Activated T-cell treated with anti-CD3 and anti-CD28 coated beads for 1 hour (primary cell): ENCODE data around the gene CDT1.

Source experiments
- DNase-seq: peaks from one replicate; pipeline ENCODE4 v3.0.0-alpha.2; 2020; ENCODE audit warnings: low read depth

CDT1 gene

GRCh38 chr16:88803264-88803987 lies at the start of gene CDT1:
CDT1 (plus strand) TSS chr16:88803789; CDS start chr16:88803832, 43 bp downstream.
- peak; percentile 81 for DNase-seq

DNA sequence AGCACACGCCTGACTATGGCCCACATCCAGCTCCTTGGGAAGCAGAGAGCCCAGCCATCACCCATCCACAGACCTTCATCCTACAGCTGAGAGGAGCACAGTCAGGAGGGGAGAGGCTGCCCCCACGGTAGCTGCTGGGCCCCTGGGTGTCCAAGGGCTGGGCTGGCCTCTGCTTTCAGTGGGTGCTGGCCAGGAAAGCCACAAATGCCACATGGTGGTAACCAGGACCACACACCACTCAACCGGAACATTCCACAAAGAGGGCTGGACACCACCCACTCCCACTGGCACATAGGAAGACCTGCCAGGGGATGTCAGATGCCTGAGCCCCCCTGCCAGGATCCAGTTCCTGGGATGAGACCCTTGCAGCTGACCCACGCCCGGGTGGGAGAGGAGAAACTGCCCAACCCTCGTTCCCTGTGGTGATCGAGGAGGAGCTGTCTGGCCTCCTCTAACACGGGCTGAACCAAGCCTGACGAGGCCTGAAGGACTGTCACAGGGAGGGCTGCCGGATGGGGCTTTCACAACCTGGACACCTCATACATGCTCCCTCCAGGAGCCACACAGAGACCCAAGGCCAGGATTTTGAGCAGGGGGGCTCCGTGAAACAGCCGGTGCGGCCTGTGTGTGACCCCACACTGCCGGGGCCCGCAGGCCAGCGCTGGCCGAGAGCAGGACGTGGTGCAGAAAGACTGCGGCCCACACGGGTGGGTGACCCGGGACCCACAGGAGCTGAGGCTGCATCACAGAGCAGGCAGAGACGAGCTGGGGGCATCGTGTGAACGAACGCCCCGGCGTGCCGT lies 49.3 kb upstream of the CDT1 start:
- no peak for DNase-seq

GRCh38 chr16:88754912-88755744 lies 48.5 kb upstream of the CDT1 start:
- no peak for DNase-seq

- no peak for DNase-seq
These were observed 47.7 kb upstream of the CDT1 start for GRCh38 chr16:88755745-88756443.

GRCh38 chr16:88758227-88758943 lies 45.2 kb upstream of the CDT1 start:
- no peak for DNase-seq

- DNase-seq, result no peak
These were observed 44.7 kb upstream of the CDT1 start for GRCh38 chr16:88758944-88759244.

DNA sequence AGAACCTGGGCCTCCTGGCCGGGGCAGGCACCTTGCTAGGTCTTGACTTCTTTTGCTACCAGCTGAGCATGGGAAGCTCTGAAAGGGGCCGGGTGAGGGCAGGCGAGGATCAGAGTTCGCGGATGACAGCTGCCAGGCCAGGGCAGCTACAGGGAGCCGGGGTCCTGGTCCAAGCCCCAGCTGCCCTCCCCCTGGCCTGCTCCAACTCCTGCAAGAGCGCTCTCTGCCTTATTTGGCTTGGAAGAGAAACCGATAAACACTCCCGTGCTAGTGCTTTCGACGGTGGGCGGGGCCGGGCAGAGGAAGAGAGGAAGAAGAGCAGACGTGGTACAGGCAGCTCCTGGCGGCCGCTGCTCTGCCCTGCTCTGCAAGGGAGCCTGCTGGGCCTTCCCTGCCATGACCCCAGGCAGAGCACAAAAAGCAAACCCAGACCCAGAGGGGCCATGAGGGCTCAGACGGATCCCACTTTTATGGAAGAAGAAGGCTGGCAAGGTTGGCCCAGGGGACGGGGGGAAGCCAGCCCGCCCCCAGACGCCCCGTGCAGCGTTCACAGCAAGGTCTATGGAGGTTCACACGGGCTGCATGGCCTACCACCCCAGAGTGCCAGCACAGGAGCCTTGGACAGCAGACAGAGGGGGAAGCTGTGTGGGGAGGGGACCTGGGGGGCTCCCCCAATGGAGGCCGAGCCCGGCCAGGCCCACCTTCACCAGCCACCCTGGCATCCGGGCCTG lies 44.2 kb upstream of the CDT1 start:
- DNase-seq, result peak; percentile 49

DNA sequence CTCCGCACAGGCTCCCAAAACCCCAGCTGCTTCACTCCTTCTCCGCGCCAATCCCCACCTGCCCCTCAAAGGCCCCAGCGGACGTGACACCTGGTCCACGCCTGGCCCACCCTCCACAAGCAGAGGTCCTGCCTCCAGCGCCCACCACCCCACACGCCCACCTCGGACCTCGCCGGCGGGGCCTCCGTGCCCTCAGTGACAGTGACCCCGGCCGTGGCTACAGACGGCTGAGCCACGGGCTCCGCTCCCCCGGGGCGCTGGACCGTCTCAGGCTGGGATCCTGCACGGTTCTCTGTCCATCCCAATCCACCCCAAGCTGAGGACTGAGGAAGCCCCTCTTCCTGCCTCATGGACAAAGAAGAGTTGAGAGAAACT lies 43.6 kb upstream of the CDT1 start:
- DNase-seq, result no peak

DNA sequence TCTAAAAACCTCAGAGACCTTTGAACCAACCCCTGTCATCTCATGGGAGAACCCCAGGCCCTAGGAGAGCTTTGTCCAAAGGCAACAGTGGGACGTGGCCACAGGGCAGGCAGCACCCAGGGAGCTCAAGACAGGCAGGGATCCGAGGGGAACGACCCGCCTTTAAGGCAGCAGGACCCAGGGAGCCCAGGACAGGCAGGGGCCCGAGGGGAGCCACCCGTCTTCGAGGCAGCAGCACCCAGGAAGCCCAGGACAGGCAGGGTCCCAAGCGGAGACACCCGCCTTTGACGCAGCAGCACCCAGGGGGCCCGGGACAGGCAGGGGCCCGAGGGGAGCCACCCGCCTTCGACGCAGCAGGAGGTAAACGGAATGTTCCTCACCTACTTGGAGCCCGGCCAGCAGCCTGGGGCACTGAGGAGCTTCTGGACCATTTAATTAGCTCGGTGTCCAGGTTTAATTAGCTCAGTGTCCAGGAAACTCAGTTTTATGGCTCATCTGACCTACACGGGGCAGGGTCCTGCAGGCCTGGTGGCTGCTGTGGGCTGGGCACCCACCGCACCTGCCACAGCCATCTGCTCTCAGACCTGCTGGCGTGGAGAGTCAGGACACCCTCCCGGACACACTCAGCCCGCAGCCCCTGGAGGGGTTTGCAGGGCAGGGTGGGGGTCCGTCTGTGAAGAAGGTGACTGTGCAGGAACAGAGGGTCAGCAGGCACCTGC lies 43.0 kb upstream of the CDT1 start:
- DNase-seq, result no peak

- DNase-seq, result no peak
These were observed 42.5 kb upstream of the CDT1 start for GRCh38 chr16:88761143-88761534.

GRCh38 chr16:88761830-88762229 lies 41.8 kb upstream of the CDT1 start:
- DNase-seq, result no peak

- no peak for DNase-seq
These were observed 41.2 kb upstream of the CDT1 start for GRCh38 chr16:88762258-88762870.

GRCh38 chr16:88762941-88763340 lies 40.6 kb upstream of the CDT1 start:
- no peak for DNase-seq

- DNase-seq, result no peak
These were observed 40.0 kb upstream of the CDT1 start for GRCh38 chr16:88763502-88764053.

GRCh38 chr16:88764080-88764479 lies 39.5 kb upstream of the CDT1 start:
- DNase-seq, result no peak

DNA sequence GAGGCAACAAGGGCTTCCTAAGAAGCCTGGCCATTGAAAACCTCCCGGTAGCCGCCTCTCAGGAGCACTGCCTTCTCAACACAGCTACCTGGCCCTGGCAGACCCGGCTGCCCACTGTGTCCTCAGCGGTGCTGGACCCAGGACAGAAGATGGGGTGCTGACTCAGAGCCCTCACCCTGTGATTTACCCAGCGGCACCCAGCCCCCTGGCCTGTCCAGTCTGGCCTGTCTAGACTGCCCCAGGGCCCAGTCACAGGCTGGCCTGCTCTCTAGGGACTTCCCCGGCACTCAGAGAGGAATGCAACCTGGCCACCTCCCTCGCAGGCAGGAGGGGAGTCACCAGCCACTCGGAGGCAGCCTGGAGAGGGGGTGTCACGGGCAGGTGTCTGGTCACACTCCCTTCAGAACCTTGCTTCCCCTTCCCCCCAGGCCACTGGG lies 38.7 kb upstream of the CDT1 start:
- no peak for DNase-seq

GRCh38 chr16:88766975-88767374 lies 36.6 kb upstream of the CDT1 start:
- no peak for DNase-seq

GRCh38 chr16:88767546-88768070 lies 36.0 kb upstream of the CDT1 start:
- DNase-seq, result no peak
